Measurements from ENCODE around the gene LDHAL6B.

GRCh38 chr15:59217876-59218498 lies 11.3 kb downstream of the LDHAL6B start:
- TF ChIP-seq TAF1 (IDR thresholded peaks at IDR 0.05; ENCODE audit: borderline replicate concordance, low read depth, low read length) (no peak), POLR2AphosphoS5 (IDR thresholded peaks at IDR 0.05; ENCODE audit: low read depth, low read length) (no peak), POLR2A (IDR thresholded peaks at IDR 0.05; ENCODE audit: low read depth, low read length) (no peak)
